B cell (primary cell): ENCODE data around the gene DNAH6. TPM values are rescaled to one million over a fixed set of nuclear protein-coding genes. Genes with fewer than 3 reads are reported as not detected.

Experiments
- ATAC-seq: fragments of 200-7000 bp; cut with Tn5 transposase; one replicate; pipeline ENCODE4 v1.10.0; 2021; ENCODE audit warnings: low read depth, mild to moderate bottlenecking, moderate number of reproducible peaks, moderate library complexity
- CTCF ChIA-PET: fragments of 350-600 bp; sonication (Branson Sonifier 250); formaldehyde crosslinking; loops from one replicate; lab custom pipeline; 2021; ENCODE audit warnings: antibody characterized with exemption, inconsistent platforms; lab: Charles Lee
- POLR2A ChIA-PET: fragments of 350-600 bp; sonication (Branson Sonifier 250); formaldehyde crosslinking; loops from one replicate; lab custom pipeline; 2021; ENCODE audit warnings: antibody characterized with exemption; lab: Charles Lee
- DNase-seq: peaks from one replicate; pipeline ENCODE4 v3.0.0; 2013
- H2AFZ ChIP-seq: 2 replicates; pipeline ENCODE4 v1.6.1; 2012; ENCODE audit warnings: mild to moderate bottlenecking, low read depth, low read length; ENCODE audit not compliant: insufficient read depth, poor library complexity, severe bottlenecking
- H3K27ac ChIP-seq, 2 donors: 1 replicate in 1 of 2; 2 replicates in 1 of 2; pipeline ENCODE4 v1.5.1; 2012 to 2013; ENCODE audit warnings: low read length in 2 of 2, mild to moderate bottlenecking in 2 of 2, moderate library complexity in 1 of 2
- H3K27me3 ChIP-seq, 4 experiments: fragments of 200-600 bp in 1 of 4; sonication (generic) in 1 of 4; replicated peaks in 1 of 4; 1 replicate in 2 of 4; 2 replicates in 2 of 4; pipeline versions ENCODE4 v1.6.1 to v1.7.0; 2013 to 2016; ENCODE audit warnings: low read length in 3 of 4, mild to moderate bottlenecking in 2 of 4, mixed read lengths in 1 of 4, moderate library complexity in 1 of 4; ENCODE audit not compliant: insufficient read depth in 4 of 4, control insufficient read depth in 3 of 4; ENCODE audit errors: control extremely low read depth in 1 of 4
- H3K36me3 ChIP-seq, 2 experiments: replicated peaks in 1 of 2; 1 replicate in 1 of 2; 2 replicates in 1 of 2; pipeline versions ENCODE4 v1.6.1 to v1.7.1; 2013; ENCODE audit warnings: low read length in 1 of 2; ENCODE audit not compliant: insufficient read depth in 2 of 2, control insufficient read depth in 1 of 2; ENCODE audit errors: control extremely low read depth in 1 of 2, extremely low read depth in 1 of 2
- H3K4me1 ChIP-seq, 2 donors: fragments of 200-600 bp in 1 of 2; sonication (generic) in 1 of 2; 1 replicate in 1 of 2; 2 replicates in 1 of 2; pipeline versions ENCODE4 v1.5.1 to v1.6.1; 2013 to 2017; ENCODE audit warnings: low read length in 2 of 2; ENCODE audit not compliant: control insufficient read depth in 2 of 2, insufficient read depth in 2 of 2
- H3K4me2 ChIP-seq: replicated peaks from 2 replicates; pipeline ENCODE3; 2012; ENCODE audit warnings: mild to moderate bottlenecking, low read depth, low read length; ENCODE audit not compliant: poor library complexity, severe bottlenecking
- H3K4me3 ChIP-seq, 5 experiments: fragments of 200-600 bp in 1 of 5; sonication (generic) in 1 of 5; 1 replicate in 3 of 5; 2 replicates in 2 of 5; pipeline versions ENCODE4 v1.5.1 to v1.7.0; 2011 to 2016; ENCODE audit warnings: low read length in 4 of 5, mild to moderate bottlenecking in 4 of 5, low read depth in 2 of 5, control low read depth in 1 of 5, moderate library complexity in 1 of 5; ENCODE audit not compliant: insufficient read depth in 1 of 5; ENCODE audit errors: control extremely low read depth in 1 of 5, extremely low read depth in 1 of 5
- H3K79me2 ChIP-seq: fragments of 200-600 bp; sonication (generic); one replicate; pipeline ENCODE4 v1.6.0; 2016; ENCODE audit warnings: low read length; ENCODE audit not compliant: control insufficient read depth, insufficient read depth
- H3K9ac ChIP-seq: fragments of 200-600 bp; sonication (generic); 2 replicates; pipeline ENCODE4 v1.6.1; 2017; ENCODE audit warnings: mild to moderate bottlenecking, low read length, moderate library complexity
- H3K9me3 ChIP-seq, 3 donors: one replicate each; pipeline versions ENCODE4 v1.6.1 to v1.7.1; 2013; ENCODE audit warnings: low read length in 2 of 3; ENCODE audit not compliant: control insufficient read depth in 2 of 3, insufficient read depth in 1 of 3; ENCODE audit errors: control extremely low read depth in 1 of 3
- H4K20me1 ChIP-seq: 2 replicates; pipeline ENCODE4 v1.6.0; 2012; ENCODE audit warnings: mild to moderate bottlenecking, low read length; ENCODE audit not compliant: insufficient read depth, control insufficient read depth, poor library complexity, severe bottlenecking
- H3K27ac Mint-ChIP-seq: one replicate; pipeline ENCODE4 v1.8.0; 2021; ENCODE audit warnings: mixed read lengths
- H3K27me3 Mint-ChIP-seq: one replicate; pipeline ENCODE4 v1.8.0; 2021; ENCODE audit warnings: mixed read lengths
- H3K4me1 Mint-ChIP-seq: one replicate; pipeline ENCODE4 v1.8.0; 2021; ENCODE audit warnings: mixed read lengths
- H3K4me3 Mint-ChIP-seq: one replicate; pipeline ENCODE4 v1.8.0; 2021; ENCODE audit warnings: mixed read lengths
- H3K9me3 Mint-ChIP-seq: one replicate; pipeline ENCODE4 v1.8.0; 2022; ENCODE audit warnings: mixed read lengths; ENCODE audit not compliant: insufficient read depth
- CTCF ChIP-seq: fragments of 200-600 bp; IDR thresholded peaks from one replicate; pipeline ENCODE4 v1.8.0; 2022; ENCODE audit warnings: antibody characterized with exemption, mild to moderate bottlenecking
- EZH2 ChIP-seq: IDR thresholded peaks from 2 replicates; pipeline ENCODE4 v1.6.1; 2012; ENCODE audit warnings: borderline replicate concordance, low read depth, mild to moderate bottlenecking, moderate library complexity, low read length; ENCODE audit not compliant: insufficient read depth, poor library complexity, severe bottlenecking
- WGBS: methylation state at CpG from one replicate; pipeline ENCODE4 v1.1.5; 2013; ENCODE audit warnings: missing lambda C conversion rate; ENCODE audit not compliant: insufficient coverage; 5-methylcytosine and 5-hydroxymethylcytosine counted together
- intact Hi-C: fragments of 100-400 bp; cut with micrococcal nuclease; formaldehyde crosslinking; loops from one replicate; pipeline ENCODE4 v1.10.0; 2022
- polyA plus RNA-seq: library from polyadenylated mRNA; depleted of rRNA; stranded (reverse); fragments of >200 nt; gene quantifications from 2 replicates; pipeline ENCODE4 v1.2.3, GENCODE V29; 2012
- total RNA-seq, 2 donors: library from RNA; stranded (reverse); fragments of 120-200 nt in 1 of 2; gene quantifications; 1 replicate in 1 of 2; 2 replicates in 1 of 2; pipeline versions ENCODE4 v1.2.3 to v1.2.4, GENCODE V29; 2013 to 2022

The DNAH6 gene
- total and polyA plus RNA-seq, 2 donors (not counting 1 experiment from before 2014, with no cell fraction given): 0.01 to 1.9 TPM

- no peak for TF ChIP-seq CTCF
- TF ChIP-seq EZH2: no peak
- intact Hi-C loops: no loop called here
- H4K20me1 ChIP-seq: no peaks in the 10 kb centered on the region
- H3K9me3 ChIP-seq: no peaks in the 10 kb centered on the region
- H3K4me1 ChIP-seq: no peaks in the 10 kb centered on the region
- ChIA-PET POLR2A (no interaction called here), CTCF (no interaction called here)
- no peak overlapping the region for H3K4me3 Mint-ChIP-seq
- H3K27me3 ChIP-seq: no peaks in the 10 kb centered on the region
- H2AFZ ChIP-seq: no peak overlapping the region
- H3K27ac Mint-ChIP-seq: no peak overlapping the region
- 63% methylated on average over 1 of the region's 3 CpGs for WGBS
- no peaks in the 10 kb centered on the region for H3K27me3 Mint-ChIP-seq
- no peak overlapping the region for H3K4me2 ChIP-seq
- H3K4me1 Mint-ChIP-seq: peaks cover 3% of the 10 kb centered on the region
- H3K79me2 ChIP-seq: no peaks in the 10 kb centered on the region
- no peaks in the 10 kb centered on the region for H3K36me3 ChIP-seq
- DNase-seq (no peak), ATAC-seq (no peak)
- H3K9me3 Mint-ChIP-seq: no peaks in the 10 kb centered on the region
- H3K27ac ChIP-seq: no peak overlapping the region
- no peak overlapping the region for H3K9ac ChIP-seq
- H3K4me3 ChIP-seq: no peak overlapping the region
These were observed 214.9 kb downstream of the DNAH6 start for GRCh38 chr2:84731185-84731584.

GRCh38 chr2:84732897-84733778 is 216.8 kb downstream of the DNAH6 start:
- Mint-ChIP-seq H3K4me1 (peaks cover 3% of the 10 kb centered on the region), H3K4me3 (no peak overlapping the region), H3K27ac (no peak overlapping the region), H3K9me3 (peaks cover 4% of the 10 kb centered on the region), H3K27me3 (peaks cover 9% of the 10 kb centered on the region)
- intact Hi-C loops: no loop called here
- H2AFZ ChIP-seq: no peak overlapping the region
- H3K9ac ChIP-seq: no peak overlapping the region
- H3K36me3 ChIP-seq: no peaks in the 10 kb centered on the region
- H3K27me3 ChIP-seq: no peaks in the 10 kb centered on the region
- H3K27ac ChIP-seq: no peak overlapping the region
- H3K4me1 ChIP-seq: no peaks in the 10 kb centered on the region
- CTCF ChIA-PET: interaction anchor here (1.7 kb wide), 1 partner anchor 193 kb away, joined by 5 read pairs; no protein-coding TSS in a partner anchor
- ATAC-seq (no peak), DNase-seq (no peak)
- H3K79me2 ChIP-seq: no peaks in the 10 kb centered on the region
- H3K4me2 ChIP-seq: no peak overlapping the region
- H4K20me1 ChIP-seq: no peaks in the 10 kb centered on the region
- H3K4me3 ChIP-seq: no peak overlapping the region
- no peaks in the 10 kb centered on the region for H3K9me3 ChIP-seq
- WGBS: 43% methylated on average over 2 of the region's 6 CpGs
- TF ChIP-seq EZH2 (no peak), CTCF (no peak)
- POLR2A ChIA-PET: no interaction called here
